Measurements from ENCODE around the gene GRIA1. TPM values are rescaled to one million over a fixed set of nuclear protein-coding genes. Genes with fewer than 3 reads are reported as not detected.
A peak's percentile ranks its signal among the peaks of the same experiment; 100 is the strongest.

GRIA1 gene
- total RNA-seq, 1 experiment from 2014 or later: not detected

- Histone ChIP-seq H3K27ac (no peak overlapping the region), H3K4me3 (no peak overlapping the region)
- DNase-seq (ENCODE audit: low read depth in 1 of 2, low spot score in 2 of 2): no peak
Observed at GRCh38 chr5:153513156-153513555, 22.7 kb downstream of the GRIA1 start.

GRCh38 chr5:153515301-153515700 lies 24.8 kb downstream of the GRIA1 start:
- Histone ChIP-seq H3K4me1 (replicated peaks) (peaks cover 10% of the 10 kb centered on the region), H3K36me3 (no peaks in the 10 kb centered on the region), H3K4me3 (no peak overlapping the region), H3K9me3 (replicated peaks) (no peaks in the 10 kb centered on the region; the same call in 1 of the 2 replicates), H3K27me3 (replicated peaks) (no peaks in the 10 kb centered on the region), H3K27ac (no peak overlapping the region)
- DNase-seq (ENCODE audit: low read depth in 1 of 2, low spot score in 2 of 2): no peak

More at GRCh38 chr5:153513156-153513555, 22.7 kb downstream of the GRIA1 start:
- H3K9me3 ChIP-seq (replicated peaks): no peaks in the 10 kb centered on the region; the same call in 1 of the 2 replicates
- no peaks in the 10 kb centered on the region for H3K4me1 ChIP-seq (replicated peaks)
- H3K27me3 ChIP-seq (replicated peaks): no peaks in the 10 kb centered on the region
- H3K36me3 ChIP-seq: no peaks in the 10 kb centered on the region

GRCh38 chr5:153516504-153517240 lies 26.2 kb downstream of the GRIA1 start:
- H3K4me3 ChIP-seq: no peak overlapping the region
- no peaks in the 10 kb centered on the region for H3K27me3 ChIP-seq (replicated peaks)
- no peaks in the 10 kb centered on the region; the same call in 1 of the 2 replicates for H3K9me3 ChIP-seq (replicated peaks)
- peaks cover 23% of the 10 kb centered on the region for H3K4me1 ChIP-seq (replicated peaks)
- H3K27ac ChIP-seq: no peak overlapping the region
- DNase-seq (ENCODE audit: low read depth in 1 of 2, low spot score in 2 of 2): no peak
- H3K36me3 ChIP-seq: no peaks in the 10 kb centered on the region

- Histone ChIP-seq H3K36me3 (no peaks in the 10 kb centered on the region), H3K4me1 (replicated peaks) (peaks cover 23% of the 10 kb centered on the region), H3K4me3 (no peak overlapping the region), H3K27ac (no peak overlapping the region), H3K9me3 (replicated peaks) (no peaks in the 10 kb centered on the region; the same call in 1 of the 2 replicates), H3K27me3 (replicated peaks) (no peaks in the 10 kb centered on the region)
- DNase-seq (ENCODE audit: low read depth in 1 of 2, low spot score in 2 of 2): no peak
Observed at GRCh38 chr5:153517241-153517611, 26.8 kb downstream of the GRIA1 start.

GRCh38 chr5:153520137-153520536 lies 29.7 kb downstream of the GRIA1 start:
- DNase-seq (ENCODE audit: low read depth in 1 of 2, low spot score in 2 of 2): peak; percentile 61 to 65
- Histone ChIP-seq H3K27me3 (replicated peaks) (no peaks in the 10 kb centered on the region), H3K36me3 (no peaks in the 10 kb centered on the region), H3K27ac (peak overlapping the region; percentile 14), H3K4me3 (no peak overlapping the region), H3K4me1 (replicated peaks) (peaks cover 46% of the 10 kb centered on the region), H3K9me3 (replicated peaks) (no peaks in the 10 kb centered on the region)

GRCh38 chr5:153520952-153521351 lies 30.5 kb downstream of the GRIA1 start:
- DNase-seq (ENCODE audit: low read depth in 1 of 2, low spot score in 2 of 2): peak in 1 of 2 experiments; percentile 25
- no peaks in the 10 kb centered on the region for H3K27me3 ChIP-seq (replicated peaks)
- no peaks in the 10 kb centered on the region for H3K36me3 ChIP-seq

GRCh38 chr5:153523211-153523610 lies 32.7 kb downstream of the GRIA1 start:
- Histone ChIP-seq H3K9me3 (replicated peaks) (no peaks in the 10 kb centered on the region), H3K4me3 (no peak overlapping the region), H3K36me3 (no peaks in the 10 kb centered on the region), H3K27me3 (replicated peaks) (no peaks in the 10 kb centered on the region), H3K27ac (peak overlapping the region; percentile 41), H3K4me1 (replicated peaks) (peaks cover 47% of the 10 kb centered on the region)
- DNase-seq (ENCODE audit: low read depth in 1 of 2, low spot score in 2 of 2): peak in 1 of 2 experiments; percentile 25

More at GRCh38 chr5:153520952-153521351, 30.5 kb downstream of the GRIA1 start:
- no peak overlapping the region for H3K4me3 ChIP-seq
- H3K4me1 ChIP-seq (replicated peaks): peaks cover 47% of the 10 kb centered on the region
- H3K9me3 ChIP-seq (replicated peaks): no peaks in the 10 kb centered on the region
- peak overlapping the region; percentile 14 for H3K27ac ChIP-seq

GRCh38 chr5:153523831-153524230 lies 33.4 kb downstream of the GRIA1 start:
- H3K36me3 ChIP-seq: no peaks in the 10 kb centered on the region
- H3K4me3 ChIP-seq: no peak overlapping the region
- no peaks in the 10 kb centered on the region for H3K9me3 ChIP-seq (replicated peaks)
- H3K4me1 ChIP-seq (replicated peaks): peaks cover 47% of the 10 kb centered on the region
- DNase-seq (ENCODE audit: low read depth in 1 of 2, low spot score in 2 of 2): peak; percentile 46 to 66
- H3K27me3 ChIP-seq (replicated peaks): no peaks in the 10 kb centered on the region
- H3K27ac ChIP-seq: peak overlapping the region; percentile 41

GRCh38 chr5:153525536-153525935 lies 35.1 kb downstream of the GRIA1 start:
- Histone ChIP-seq H3K9me3 (replicated peaks) (no peaks in the 10 kb centered on the region), H3K36me3 (no peaks in the 10 kb centered on the region), H3K27me3 (replicated peaks) (no peaks in the 10 kb centered on the region; the same call in 1 of the 2 replicates), H3K4me3 (no peak overlapping the region), H3K27ac (no peak overlapping the region), H3K4me1 (replicated peaks) (peaks cover 34% of the 10 kb centered on the region)
- no peak for DNase-seq (ENCODE audit: low read depth in 1 of 2, low spot score in 2 of 2)

- Histone ChIP-seq H3K9me3 (replicated peaks) (no peaks in the 10 kb centered on the region), H3K27me3 (replicated peaks) (no peaks in the 10 kb centered on the region; the same call in 1 of the 2 replicates), H3K4me1 (replicated peaks) (no peaks in the 10 kb centered on the region), H3K36me3 (no peaks in the 10 kb centered on the region), H3K4me3 (no peak overlapping the region), H3K27ac (no peak overlapping the region)
- no peak for DNase-seq (ENCODE audit: low read depth in 1 of 2, low spot score in 2 of 2)
Observed at GRCh38 chr5:153530357-153531143, 40.1 kb downstream of the GRIA1 start.

GRCh38 chr5:153533546-153533945 lies 43.1 kb downstream of the GRIA1 start:
- H3K27ac ChIP-seq: no peak overlapping the region
- DNase-seq (ENCODE audit: low read depth in 1 of 2, low spot score in 2 of 2): no peak
- no peak overlapping the region for H3K4me3 ChIP-seq
- no peaks in the 10 kb centered on the region for H3K9me3 ChIP-seq (replicated peaks)
- H3K4me1 ChIP-seq (replicated peaks): no peaks in the 10 kb centered on the region
- no peaks in the 10 kb centered on the region; the same call in 1 of the 2 replicates for H3K27me3 ChIP-seq (replicated peaks)
- H3K36me3 ChIP-seq: no peaks in the 10 kb centered on the region

- Histone ChIP-seq H3K27me3 (replicated peaks) (no peaks in the 10 kb centered on the region), H3K4me1 (replicated peaks) (no peaks in the 10 kb centered on the region), H3K4me3 (no peak overlapping the region), H3K36me3 (no peaks in the 10 kb centered on the region), H3K9me3 (replicated peaks) (no peaks in the 10 kb centered on the region), H3K27ac (no peak overlapping the region)
- DNase-seq (ENCODE audit: low read depth in 1 of 2, low spot score in 2 of 2): no peak
Observed at GRCh38 chr5:153534102-153534501, 43.6 kb downstream of the GRIA1 start.

GRCh38 chr5:153537207-153537606 lies 46.7 kb downstream of the GRIA1 start:
- DNase-seq (ENCODE audit: low read depth in 1 of 2, low spot score in 2 of 2): no peak
- no peak overlapping the region for H3K4me3 ChIP-seq
- no peaks in the 10 kb centered on the region for H3K36me3 ChIP-seq

GRCh38 chr5:153539983-153540382 lies 49.5 kb downstream of the GRIA1 start:
- DNase-seq (ENCODE audit: low read depth in 1 of 2, low spot score in 2 of 2): no peak
- H3K27me3 ChIP-seq (replicated peaks): no peaks in the 10 kb centered on the region
- H3K4me3 ChIP-seq: no peak overlapping the region
- H3K4me1 ChIP-seq (replicated peaks): no peaks in the 10 kb centered on the region; the same call in 1 of the 2 replicates
- H3K9me3 ChIP-seq (replicated peaks): no peaks in the 10 kb centered on the region
- no peaks in the 10 kb centered on the region for H3K36me3 ChIP-seq
- H3K27ac ChIP-seq: no peak overlapping the region

More at GRCh38 chr5:153537207-153537606, 46.7 kb downstream of the GRIA1 start:
- H3K27me3 ChIP-seq (replicated peaks): no peaks in the 10 kb centered on the region
- H3K4me1 ChIP-seq (replicated peaks): no peaks in the 10 kb centered on the region
- H3K27ac ChIP-seq: no peak overlapping the region
- no peaks in the 10 kb centered on the region for H3K9me3 ChIP-seq (replicated peaks)

All from SJSA1 (cell line).